Ovary (tissue), 9 donors: ENCODE data around the gene TEX2. TPM values are rescaled to one million over a fixed set of nuclear protein-coding genes. Genes with fewer than 3 reads are reported as not detected.
A peak's percentile ranks its signal among the peaks of the same experiment; 100 is the strongest.

Source experiments
- DNase-seq, 5 donors: peaks; one replicate each; pipeline ENCODE4 v3.0.0-alpha.2; 2019 to 2020
- H3K27ac ChIP-seq, 2 donors: fragments of 200-600 bp; one replicate each; pipeline versions ENCODE4 v1.5.1 to v1.8.0; 2019 to 2022
- H3K27me3 ChIP-seq: fragments of 200-600 bp; one replicate; pipeline ENCODE4 v1.8.0; 2022
- H3K36me3 ChIP-seq: fragments of 200-600 bp; sonication (generic); one replicate; pipeline ENCODE4 v1.5.1; 2019
- H3K4me1 ChIP-seq: one replicate; pipeline ENCODE4 v1.8.1; 2013; ENCODE audit warnings: mild to moderate bottlenecking, moderate library complexity; ENCODE audit not compliant: insufficient read depth
- H3K4me3 ChIP-seq: fragments of 200-600 bp; sonication (generic); one replicate; pipeline ENCODE4 v1.5.1; 2017
- H3K9me3 ChIP-seq, 2 donors: fragments of 200-600 bp in 1 of 2; sonication (generic) in 1 of 2; one replicate each; pipeline versions ENCODE4 v1.5.1 to v1.8.1; 2013 to 2019; ENCODE audit warnings: mild to moderate bottlenecking in 1 of 2, moderate library complexity in 1 of 2
- EP300 ChIP-seq: sonication (generic); formaldehyde crosslinking; IDR thresholded peaks from one replicate; pipeline ENCODE4 v1.6.1; 2017; ENCODE audit warnings: antibody characterized with exemption
- POLR2A ChIP-seq: fragments of 450-650 bp; IDR thresholded peaks from one replicate; pipeline ENCODE4 v1.6.1; 2017; ENCODE audit warnings: antibody characterized with exemption, mild to moderate bottlenecking, moderate library complexity
- WGBS, 3 donors: extraction: QIAGEN DNeasy Blood & Tissue Kit in 1 of 3; methylation state at CpG; one replicate each; pipeline versions ENCODE4 v1.1.5 to v1.1.7; 2013 to 2017; 5-methylcytosine and 5-hydroxymethylcytosine counted together
- intact Hi-C, 4 donors: fragments of 100-400 bp; cut with DNase I; formaldehyde crosslinking; loops; one replicate each; pipeline versions ENCODE4 v1.11.0 to v1.15.1; 2022 to 2023
- polyA plus RNA-seq, 2 donors: library from polyadenylated mRNA; stranded (reverse); fragments of 200-250 nt in 1 of 2; fragments of 350-450 nt in 1 of 2; fragmentation: Illumina TruSeq in 1 of 2; extraction: RNeasy Lipid Tissue Mini Kit (QIAGEN cat#74804) in 1 of 2; gene quantifications; one replicate each; pipeline ENCODE4 v1.2.3, GENCODE V29; 2013 to 2014
- total RNA-seq, 7 donors: library from RNA; depleted of rRNA in 2 of 7; stranded (reverse); fragments of >200 nt in 2 of 7; fragmentation: NEBNext Ultra II Directional in 3 of 7; extraction: Animal tissue kit (Norgen Biotek cat#: 25700) in 3 of 7; gene quantifications; one replicate each; pipeline versions ENCODE4 v1.1.0 to v1.2.4, GENCODE V29; 2016 to 2023
- TF ChIP-seq, protein P1 (sequence below), 3 donors: fragments of 450-650 bp in 2 of 3; fragments of 200-600 bp in 1 of 3; IDR thresholded peaks; one replicate each; pipeline versions ENCODE4 v1.5.1 to v1.8.0; 2016 to 2022; ENCODE audit warnings: antibody characterized with exemption in 3 of 3, mild to moderate bottlenecking in 1 of 3
- donor health status: DM: no; HTN: no; CAD: no; lungs with moderate emphysema.
- donor health status: DM: no; HTN: no; CAD: no.
- donor health status: Bipolar disorder and iron deficiency.
- donor health status: DM: yes; HTN: yes; CAD: no.
- donor health status: DM: no; HTN: no; CAD: no.
- donor health status: DM: yes; HTN: yes; CAD: no.

TEX2 gene
- total and polyA plus RNA-seq, 9 donors = 13.9 to 36.7 (median 31.4) TPM

DNA sequence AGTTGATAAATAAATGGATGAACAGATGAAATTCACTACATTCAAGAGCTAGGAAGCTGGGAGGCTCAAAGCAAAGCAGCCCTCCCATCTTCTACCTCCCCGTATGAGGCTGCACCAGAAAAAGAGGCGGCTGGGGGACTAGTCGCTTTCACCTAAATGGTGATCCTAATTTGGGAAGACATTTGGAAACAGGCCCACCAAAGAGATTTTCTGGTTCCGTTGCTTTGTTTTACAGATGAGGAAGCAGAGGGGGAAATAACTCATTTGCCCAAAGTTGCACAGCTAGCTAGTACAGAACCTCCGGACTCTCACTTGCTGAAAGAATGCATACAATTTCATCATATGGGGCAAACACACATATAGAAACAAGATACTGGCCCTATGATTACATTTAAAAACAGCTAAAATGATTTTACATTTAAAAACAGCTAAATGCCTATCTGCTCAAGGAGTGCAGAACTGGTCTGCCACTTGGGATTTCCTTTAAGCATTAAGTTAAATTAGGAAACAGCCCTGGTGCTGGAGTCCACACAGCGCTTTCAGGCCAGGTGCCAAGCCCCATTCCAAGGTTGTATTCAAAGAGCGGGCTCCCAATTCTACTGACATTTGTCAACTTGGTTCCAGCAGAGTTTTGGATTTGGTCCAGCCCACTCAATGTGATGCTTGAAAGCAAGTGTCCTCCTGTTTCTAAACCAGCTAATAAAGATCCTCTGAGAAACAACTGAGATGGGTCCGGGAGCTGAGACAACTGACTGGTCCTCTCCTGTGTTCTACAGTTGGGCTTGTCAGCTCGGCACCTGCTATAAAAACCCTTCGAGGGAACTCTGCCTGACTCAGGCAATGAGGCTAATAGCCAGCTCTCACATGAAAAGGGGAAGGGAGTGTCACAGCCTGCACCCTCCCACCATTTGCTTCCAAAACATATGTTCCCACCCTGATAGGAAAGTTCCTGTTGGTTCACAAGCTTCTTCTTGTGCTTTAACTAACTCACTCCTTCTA is 144.8 kb downstream of the TEX2 start:
- Histone ChIP-seq H3K9me3 (no peaks in the 10 kb centered on the region), H3K27me3 (no peaks in the 10 kb centered on the region), H3K4me1 (peaks cover 13% of the 10 kb centered on the region), H3K36me3 (no peaks in the 10 kb centered on the region), H3K27ac (no peak overlapping the region), H3K4me3 (no peak overlapping the region)
- peak; percentile 43 to 60 (median 50) for DNase-seq
- 39 to 48% (median 47%) methylated on average over 10 of the region's 10 CpGs for WGBS, 3 donors
- TF ChIP-seq POLR2A (no peak), EP300 (no peak)
- TF ChIP-seq, protein P1, sequence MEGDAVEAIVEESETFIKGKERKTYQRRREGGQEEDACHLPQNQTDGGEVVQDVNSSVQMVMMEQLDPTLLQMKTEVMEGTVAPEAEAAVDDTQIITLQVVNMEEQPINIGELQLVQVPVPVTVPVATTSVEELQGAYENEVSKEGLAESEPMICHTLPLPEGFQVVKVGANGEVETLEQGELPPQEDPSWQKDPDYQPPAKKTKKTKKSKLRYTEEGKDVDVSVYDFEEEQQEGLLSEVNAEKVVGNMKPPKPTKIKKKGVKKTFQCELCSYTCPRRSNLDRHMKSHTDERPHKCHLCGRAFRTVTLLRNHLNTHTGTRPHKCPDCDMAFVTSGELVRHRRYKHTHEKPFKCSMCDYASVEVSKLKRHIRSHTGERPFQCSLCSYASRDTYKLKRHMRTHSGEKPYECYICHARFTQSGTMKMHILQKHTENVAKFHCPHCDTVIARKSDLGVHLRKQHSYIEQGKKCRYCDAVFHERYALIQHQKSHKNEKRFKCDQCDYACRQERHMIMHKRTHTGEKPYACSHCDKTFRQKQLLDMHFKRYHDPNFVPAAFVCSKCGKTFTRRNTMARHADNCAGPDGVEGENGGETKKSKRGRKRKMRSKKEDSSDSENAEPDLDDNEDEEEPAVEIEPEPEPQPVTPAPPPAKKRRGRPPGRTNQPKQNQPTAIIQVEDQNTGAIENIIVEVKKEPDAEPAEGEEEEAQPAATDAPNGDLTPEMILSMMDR (IDR thresholded peaks at IDR 0.05) = no peak
- intact Hi-C loops = no loop called here

DNA sequence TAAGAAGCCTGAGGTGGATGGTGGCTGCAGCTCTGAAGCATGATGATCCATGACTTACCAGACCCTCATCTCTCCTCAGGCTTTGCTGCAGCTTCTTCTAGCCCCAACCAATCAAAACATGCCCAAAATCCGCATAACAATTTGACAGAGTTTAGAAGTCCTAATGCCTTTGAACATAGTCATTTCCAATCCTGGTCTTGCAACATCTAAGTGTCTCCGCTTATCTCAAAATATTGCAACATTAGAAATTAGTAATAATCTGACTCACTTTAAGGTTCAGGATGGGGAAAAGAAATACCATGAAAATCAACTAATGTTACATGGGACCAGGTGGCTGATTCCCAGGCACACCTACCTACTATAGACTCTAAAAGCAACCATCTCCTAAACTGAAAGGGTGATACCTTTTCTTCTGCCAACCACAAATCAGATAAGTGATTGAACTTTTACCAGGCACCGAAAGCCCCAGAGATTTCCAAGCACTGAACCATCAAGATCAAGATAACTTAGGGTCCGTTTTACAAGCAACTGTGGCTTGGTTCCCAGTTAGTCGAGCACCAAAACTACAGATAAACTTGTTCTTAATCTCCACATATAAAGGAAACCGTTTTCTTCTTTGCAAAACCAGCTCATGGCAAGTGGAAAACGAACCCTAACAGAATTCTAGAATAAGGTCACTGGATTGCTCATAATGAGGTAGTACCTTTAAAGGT is 147.1 kb downstream of the TEX2 start:
- Histone ChIP-seq H3K9me3 (no peaks in the 10 kb centered on the region), H3K4me3 (no peak overlapping the region), H3K27me3 (no peaks in the 10 kb centered on the region), H3K4me1 (peaks cover 13% of the 10 kb centered on the region), H3K27ac (no peak overlapping the region), H3K36me3 (no peaks in the 10 kb centered on the region)
- intact Hi-C loops = no loop called here
- DNase-seq = no peak
- TF ChIP-seq POLR2A = no peak
- TF ChIP-seq, protein P1 (IDR thresholded peaks at IDR 0.05) = no peak
- TF ChIP-seq EP300 = no peak
- WGBS, 3 donors = 55 to 76% (median 68%) methylated on average over 7 of the region's 7 CpGs

DNA sequence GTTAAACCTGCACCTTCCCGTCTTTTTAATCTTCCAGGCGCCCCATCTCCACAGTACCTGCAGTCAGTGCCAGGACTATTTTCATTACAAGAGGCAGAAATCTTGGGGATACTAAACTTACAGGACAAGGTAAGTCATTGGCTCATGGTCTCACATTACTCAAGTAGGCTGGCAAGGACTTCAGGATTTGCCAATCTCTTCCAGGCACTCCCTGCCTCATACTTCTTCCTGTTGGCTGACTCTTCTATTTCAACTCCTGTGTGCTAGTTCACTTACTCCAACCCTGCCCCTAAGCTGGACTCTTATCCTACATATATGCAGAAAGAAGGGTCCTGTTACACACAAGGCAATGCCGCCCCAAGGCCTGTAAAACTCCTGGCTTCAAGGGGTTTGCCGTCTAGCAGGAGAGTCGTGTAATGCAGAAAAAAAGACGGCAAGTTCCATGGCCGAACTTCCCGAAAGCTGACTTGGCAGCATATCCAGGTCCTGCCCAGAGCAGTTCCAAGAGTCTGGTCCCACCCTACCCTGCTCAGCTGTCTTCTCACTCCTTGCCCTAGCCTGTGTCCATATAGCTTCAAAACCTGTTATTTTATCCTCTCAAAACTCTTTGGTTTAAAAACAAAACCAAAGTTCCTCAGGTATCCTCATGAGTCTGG is 147.9 kb downstream of the TEX2 start:
- no peak for DNase-seq
- WGBS, 3 donors = 88 to 96% (median 95%) methylated on average over 8 of the region's 8 CpGs
- intact Hi-C loops = no loop called here
- peaks cover 10% of the 10 kb centered on the region for H3K4me1 ChIP-seq
- H3K9me3 ChIP-seq = no peaks in the 10 kb centered on the region
- TF ChIP-seq, protein P1 (IDR thresholded peaks at IDR 0.05) = no peak
- H3K4me3 ChIP-seq = no peak overlapping the region
- no peaks in the 10 kb centered on the region for H3K36me3 ChIP-seq
- no peak overlapping the region for H3K27ac ChIP-seq
- no peaks in the 10 kb centered on the region for H3K27me3 ChIP-seq

DNA sequence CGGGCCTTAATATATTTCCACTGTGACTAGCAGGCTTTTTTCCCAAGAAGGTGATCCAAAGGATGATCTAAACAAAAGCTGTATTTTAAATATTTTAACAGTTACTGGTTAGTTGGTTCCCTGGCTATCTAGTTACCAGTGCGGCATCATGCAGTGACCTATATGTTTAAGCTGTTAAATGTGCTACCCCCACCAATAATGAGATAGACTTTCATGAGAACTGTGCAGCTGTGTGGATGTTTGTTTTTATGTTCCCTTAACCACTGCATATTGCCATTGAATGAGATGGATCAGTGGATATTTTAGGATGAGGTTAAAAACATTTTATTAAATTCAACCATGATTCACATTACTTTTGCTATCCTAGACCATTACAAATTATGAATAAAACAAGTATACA is 150.1 kb downstream of the TEX2 start:
- H3K4me1 ChIP-seq = peaks cover 4% of the 10 kb centered on the region
- no peak overlapping the region for H3K4me3 ChIP-seq
- intact Hi-C loops = no loop called here
- DNase-seq = no peak
- 88 to 93% (median 88%) methylated on average over 2 of the region's 2 CpGs for WGBS, 3 donors
- TF ChIP-seq POLR2A = no peak
- TF ChIP-seq EP300 = no peak
- TF ChIP-seq, protein P1 (IDR thresholded peaks at IDR 0.05) = no peak
- H3K27me3 ChIP-seq = no peaks in the 10 kb centered on the region
- no peaks in the 10 kb centered on the region for H3K9me3 ChIP-seq
- H3K36me3 ChIP-seq = no peaks in the 10 kb centered on the region
- H3K27ac ChIP-seq = no peak overlapping the region
